22Rv1 (cell line): ENCODE measurements around the gene ASB9.

Experiments
- CTCF ChIP-seq: fragments of 450-650 bp; IDR thresholded peaks from 2 replicates; pipeline ENCODE4 v1.5.1; 2017; ENCODE audit warnings: mild to moderate bottlenecking
- ZFX ChIP-seq: fragments of 450-650 bp; IDR thresholded peaks from 2 replicates; pipeline ENCODE4 v1.6.1; 2017; ENCODE audit warnings: antibody characterized with exemption, borderline replicate concordance

DNA sequence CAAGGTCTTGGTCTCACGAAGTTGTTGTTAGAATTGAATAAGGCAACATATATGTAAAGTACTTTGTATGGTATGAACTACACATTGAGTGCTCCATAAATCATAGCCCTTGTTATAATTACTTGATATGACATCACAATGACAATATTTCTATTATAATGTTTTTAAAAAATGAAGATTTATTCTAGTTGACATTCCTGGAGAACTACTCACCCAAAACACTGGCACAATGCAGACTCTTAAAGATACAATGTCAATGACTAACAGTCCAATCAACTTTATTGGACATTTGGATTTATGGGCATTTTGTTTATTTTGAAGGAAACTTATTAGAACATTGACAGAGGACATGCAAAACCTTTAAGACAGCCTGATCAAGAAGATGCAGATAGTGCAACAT lies 55.3 kb downstream of the ASB9 start:
- TF ChIP-seq CTCF (no peak), ZFX (no peak)
